ENCODE data around the gene FBXO21. TPM values are rescaled to one million over a fixed set of nuclear protein-coding genes. Genes with fewer than 3 reads are reported as not detected.

FBXO21 gene
- total and polyA plus RNA-seq, 2 of the 13 experiments (the other 11 are each of a cell fraction or from before 2014, with no cell fraction given) = 15.6 to 32.5 TPM

- TF ChIP-seq ZNF230 (CRISPR knock-in tag; IDR thresholded peaks at IDR 0.05) (0 out of 2 replicates have a peak, but pooled peaks have one; percentile 18), ZNF275 (CRISPR knock-in tag; IDR thresholded peaks at IDR 0.05; ENCODE audit: borderline replicate concordance) (no peak), KDM1A (CRISPR knock-in tag; IDR thresholded peaks at IDR 0.05) (peak; percentile 41; the same call in 1 of the 2 replicates), GPN1 (CRISPR knock-in tag; IDR thresholded peaks at IDR 0.05; ENCODE audit: borderline replicate concordance) (no peak), ZNF816 (CRISPR knock-in tag; IDR thresholded peaks at IDR 0.05; ENCODE audit: borderline replicate concordance) (no peak), ZBTB43 (CRISPR knock-in tag; conservative IDR thresholded peaks at IDR 0.05) (no peak), PAX8 (CRISPR knock-in tag; IDR thresholded peaks at IDR 0.05; ENCODE audit: borderline replicate concordance) (no peak), ZGPAT (CRISPR knock-in tag; IDR thresholded peaks at IDR 0.05) (no peak), ZMYM3 (CRISPR knock-in tag; IDR thresholded peaks at IDR 0.05) (peak; percentile 96), MAFK (conservative IDR thresholded peaks at IDR 0.05 in 1 of 2, IDR thresholded peaks at IDR 0.05 in 1 of 2; ENCODE audit: low read length in 2 of 2) (no peak), ZNF17 (CRISPR knock-in tag; IDR thresholded peaks at IDR 0.05) (no peak), ZNF75D (CRISPR knock-in tag; IDR thresholded peaks at IDR 0.05; ENCODE audit: borderline replicate concordance) (no peak), ZNF607 (CRISPR knock-in tag; IDR thresholded peaks at IDR 0.05; ENCODE audit: borderline replicate concordance) (no peak), HDAC2 (CRISPR knock-in tag; IDR thresholded peaks at IDR 0.05) (peak; percentile 37), MLXIP (CRISPR knock-in tag; IDR thresholded peaks at IDR 0.05; ENCODE audit: borderline replicate concordance) (no peak), SOX5 (CRISPR knock-in tag; IDR thresholded peaks at IDR 0.05; ENCODE audit: borderline replicate concordance) (no peak), ZFP36 (IDR thresholded peaks at IDR 0.05; ENCODE audit: borderline replicate concordance, low read depth, low read length, partially characterized antibody) (peak; percentile 74), ZFY (CRISPR knock-in tag; IDR thresholded peaks at IDR 0.05) (no peak), RELA (CRISPR knock-in tag; IDR thresholded peaks at IDR 0.05) (no peak), ZNF768 (CRISPR knock-in tag; IDR thresholded peaks at IDR 0.05) (peak; percentile 99; the same call in 1 of the 2 replicates), TBP (CRISPR knock-in tag; IDR thresholded peaks at IDR 0.05) (no peak), MED8 (CRISPR knock-in tag; IDR thresholded peaks at IDR 0.05; ENCODE audit: insufficient replicate concordance) (no peak), FOSL2 (CRISPR knock-in tag; IDR thresholded peaks at IDR 0.05) (no peak), CCDC6 (CRISPR knock-in tag; IDR thresholded peaks at IDR 0.05) (no peak), ZNF672 (CRISPR knock-in tag; IDR thresholded peaks at IDR 0.05) (no peak), HNRNPH1 (optimal IDR thresholded peaks at IDR 0.05; ENCODE audit: low read depth, low read length) (no peak), ZEB1 (IDR thresholded peaks at IDR 0.05; ENCODE audit: insufficient replicate concordance, low read depth) (peak; percentile 14)
Measured at GRCh38 chr12:117098024-117098360, 92.3 kb downstream of the FBXO21 start (continued).

All from HepG2 (cell line).